Measurements from ENCODE around the gene OR7C1.

DNA sequence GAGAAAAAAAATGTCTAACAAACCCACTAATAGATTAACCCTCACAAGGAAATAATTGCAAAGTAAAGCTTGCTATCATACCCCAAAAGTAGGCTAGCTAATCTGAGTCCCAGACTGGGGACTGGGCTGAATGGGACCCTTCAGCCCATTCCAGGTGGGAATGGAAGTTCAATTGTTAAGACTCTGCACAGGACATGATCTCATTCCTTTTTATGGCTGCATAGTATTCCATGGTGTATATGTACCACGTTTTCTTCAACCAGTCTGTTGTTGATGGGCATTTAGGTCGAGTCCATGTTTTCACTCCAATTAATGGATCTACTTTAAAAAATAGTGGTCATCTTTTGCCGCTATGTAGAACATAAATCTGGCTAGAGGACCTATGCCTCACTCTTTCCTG lies 17.9 kb downstream of the OR7C1 start:
- TF ChIP-seq POLR2A (IDR thresholded peaks at IDR 0.05), result no peak
- TF ChIP-seq, protein P1, sequence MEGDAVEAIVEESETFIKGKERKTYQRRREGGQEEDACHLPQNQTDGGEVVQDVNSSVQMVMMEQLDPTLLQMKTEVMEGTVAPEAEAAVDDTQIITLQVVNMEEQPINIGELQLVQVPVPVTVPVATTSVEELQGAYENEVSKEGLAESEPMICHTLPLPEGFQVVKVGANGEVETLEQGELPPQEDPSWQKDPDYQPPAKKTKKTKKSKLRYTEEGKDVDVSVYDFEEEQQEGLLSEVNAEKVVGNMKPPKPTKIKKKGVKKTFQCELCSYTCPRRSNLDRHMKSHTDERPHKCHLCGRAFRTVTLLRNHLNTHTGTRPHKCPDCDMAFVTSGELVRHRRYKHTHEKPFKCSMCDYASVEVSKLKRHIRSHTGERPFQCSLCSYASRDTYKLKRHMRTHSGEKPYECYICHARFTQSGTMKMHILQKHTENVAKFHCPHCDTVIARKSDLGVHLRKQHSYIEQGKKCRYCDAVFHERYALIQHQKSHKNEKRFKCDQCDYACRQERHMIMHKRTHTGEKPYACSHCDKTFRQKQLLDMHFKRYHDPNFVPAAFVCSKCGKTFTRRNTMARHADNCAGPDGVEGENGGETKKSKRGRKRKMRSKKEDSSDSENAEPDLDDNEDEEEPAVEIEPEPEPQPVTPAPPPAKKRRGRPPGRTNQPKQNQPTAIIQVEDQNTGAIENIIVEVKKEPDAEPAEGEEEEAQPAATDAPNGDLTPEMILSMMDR (IDR thresholded peaks at IDR 0.05), result no peak

Measured in Peyer's patch (tissue), 4 donors.